GM18505 (cell line): Measurements from ENCODE around the gene ICAM4.
A peak's percentile ranks its signal among the peaks of the same experiment; 100 is the strongest.
"Not testable (repeated sequence)": the region's sequence is repeated elsewhere in the genome, so short reads cannot be mapped to it uniquely, and the experiment has no call there.

Experiments
- ATAC-seq: cut with Tn5 transposase; IDR thresholded peaks from one replicate; pipeline ENCODE4 v1.9.1; 2021; ENCODE audit not compliant: unreplicated experiment
- POLR2A ChIP-seq: IDR thresholded peaks from 4 replicates; pipeline ENCODE4 v1.6.1; 2011; ENCODE audit warnings: borderline replicate concordance; ENCODE audit not compliant: insufficient read depth, insufficient read length; ENCODE audit errors: extremely low read depth

ICAM4 gene

GRCh38 chr19:10328558-10329429 is 42.0 kb downstream of the ICAM4 start:
- no peak for ATAC-seq
- no peak for TF ChIP-seq POLR2A

GRCh38 chr19:10329555-10329954 is 42.8 kb downstream of the ICAM4 start:
- ATAC-seq: no peak
- no peak for TF ChIP-seq POLR2A

GRCh38 chr19:10332158-10332964 is 45.6 kb downstream of the ICAM4 start:
- no peak for ATAC-seq
- no peak for TF ChIP-seq POLR2A

- TF ChIP-seq POLR2A: peak; percentile 91
Observed at GRCh38 chr19:10332965-10333757, 46.4 kb downstream of the ICAM4 start, which contains the start of gene RAVER1. TSS of gene RAVER1 (minus strand) at chr19:10333529. CDS start at chr19:10333507, 22 bp downstream.

GRCh38 chr19:10333758-10334587 is 47.2 kb downstream of the ICAM4 start:
- no peak for TF ChIP-seq POLR2A
- no peak for ATAC-seq

More at GRCh38 chr19:10332965-10333757, 46.4 kb downstream of the ICAM4 start, which contains the start of gene RAVER1:
- peak; percentile 88 for ATAC-seq

- no peak for ATAC-seq
- no peak for TF ChIP-seq POLR2A
Observed at GRCh38 chr19:10334588-10335351, 48.0 kb downstream of the ICAM4 start.

- ATAC-seq: no peak
- no peak for TF ChIP-seq POLR2A
Observed at GRCh38 chr19:10335352-10335985, 48.7 kb downstream of the ICAM4 start.

- ATAC-seq: not testable (repeated sequence)
Observed at GRCh38 chr19:10336725-10337124, 50.0 kb downstream of the ICAM4 start.
